OCI-LY1 (cell line): ENCODE data around the gene USF1.
"Not testable (repeated sequence)": the region's sequence is repeated elsewhere in the genome, so short reads cannot be mapped to it uniquely, and the experiment has no call there.

Experiments used
- EZH2 ChIP-seq: fragments of 200-600 bp; sonication (generic), shearing (Covaris generic); IDR thresholded peaks from 2 replicates; pipeline ENCODE4 v1.8.0; 2017; ENCODE audit warnings: borderline replicate concordance, mixed run types, mild to moderate bottlenecking, antibody characterized with exemption, low read length, moderate library complexity, mixed read lengths
- TF ChIP-seq, protein P1 (sequence below): fragments of 200-600 bp; sonication (generic), shearing (Covaris generic); IDR thresholded peaks from 2 replicates; pipeline ENCODE4 v1.5.1; 2017; ENCODE audit warnings: mild to moderate bottlenecking, antibody characterized with exemption, low read length, moderate library complexity, mixed read lengths

- not testable (repeated sequence) for TF ChIP-seq EZH2
- TF ChIP-seq, protein P1, sequence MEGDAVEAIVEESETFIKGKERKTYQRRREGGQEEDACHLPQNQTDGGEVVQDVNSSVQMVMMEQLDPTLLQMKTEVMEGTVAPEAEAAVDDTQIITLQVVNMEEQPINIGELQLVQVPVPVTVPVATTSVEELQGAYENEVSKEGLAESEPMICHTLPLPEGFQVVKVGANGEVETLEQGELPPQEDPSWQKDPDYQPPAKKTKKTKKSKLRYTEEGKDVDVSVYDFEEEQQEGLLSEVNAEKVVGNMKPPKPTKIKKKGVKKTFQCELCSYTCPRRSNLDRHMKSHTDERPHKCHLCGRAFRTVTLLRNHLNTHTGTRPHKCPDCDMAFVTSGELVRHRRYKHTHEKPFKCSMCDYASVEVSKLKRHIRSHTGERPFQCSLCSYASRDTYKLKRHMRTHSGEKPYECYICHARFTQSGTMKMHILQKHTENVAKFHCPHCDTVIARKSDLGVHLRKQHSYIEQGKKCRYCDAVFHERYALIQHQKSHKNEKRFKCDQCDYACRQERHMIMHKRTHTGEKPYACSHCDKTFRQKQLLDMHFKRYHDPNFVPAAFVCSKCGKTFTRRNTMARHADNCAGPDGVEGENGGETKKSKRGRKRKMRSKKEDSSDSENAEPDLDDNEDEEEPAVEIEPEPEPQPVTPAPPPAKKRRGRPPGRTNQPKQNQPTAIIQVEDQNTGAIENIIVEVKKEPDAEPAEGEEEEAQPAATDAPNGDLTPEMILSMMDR: not testable (repeated sequence)
These were observed 28.6 kb downstream of the USF1 start for GRCh38 chr1:161017181-161017580.
